Fibroblast of villous mesenchyme (primary cell): ENCODE measurements around the gene IFIT1B. TPM values are rescaled to one million over a fixed set of nuclear protein-coding genes. Genes with fewer than 3 reads are reported as not detected.
A peak's percentile ranks its signal among the peaks of the same experiment; 100 is the strongest.

ENCODE experiments used
- DNase-seq: peaks from one replicate; pipeline ENCODE4 v3.0.0-alpha.2; 2010; ENCODE audit warnings: low read depth
- H3K4me3 ChIP-seq: 2 replicates; pipeline ENCODE4 v1.5.1; 2011; ENCODE audit warnings: low read depth, mild to moderate bottlenecking, low read length
- total RNA-seq: library from RNA; depleted of rRNA; stranded (reverse); fragments of >200 nt; gene quantifications from 2 replicates; pipeline ENCODE4 v1.2.3, GENCODE V29; 2012
- TF ChIP-seq, protein P1 (sequence below): IDR thresholded peaks from 2 replicates; pipeline ENCODE4 v1.5.1; 2012; ENCODE audit warnings: low read depth, mild to moderate bottlenecking, low read length; ENCODE audit not compliant: insufficient read depth

The IFIT1B gene
- total RNA-seq, 1 donor, result under 0.01 TPM

- peak overlapping the region; percentile 75 for H3K4me3 ChIP-seq
- TF ChIP-seq, protein P1, sequence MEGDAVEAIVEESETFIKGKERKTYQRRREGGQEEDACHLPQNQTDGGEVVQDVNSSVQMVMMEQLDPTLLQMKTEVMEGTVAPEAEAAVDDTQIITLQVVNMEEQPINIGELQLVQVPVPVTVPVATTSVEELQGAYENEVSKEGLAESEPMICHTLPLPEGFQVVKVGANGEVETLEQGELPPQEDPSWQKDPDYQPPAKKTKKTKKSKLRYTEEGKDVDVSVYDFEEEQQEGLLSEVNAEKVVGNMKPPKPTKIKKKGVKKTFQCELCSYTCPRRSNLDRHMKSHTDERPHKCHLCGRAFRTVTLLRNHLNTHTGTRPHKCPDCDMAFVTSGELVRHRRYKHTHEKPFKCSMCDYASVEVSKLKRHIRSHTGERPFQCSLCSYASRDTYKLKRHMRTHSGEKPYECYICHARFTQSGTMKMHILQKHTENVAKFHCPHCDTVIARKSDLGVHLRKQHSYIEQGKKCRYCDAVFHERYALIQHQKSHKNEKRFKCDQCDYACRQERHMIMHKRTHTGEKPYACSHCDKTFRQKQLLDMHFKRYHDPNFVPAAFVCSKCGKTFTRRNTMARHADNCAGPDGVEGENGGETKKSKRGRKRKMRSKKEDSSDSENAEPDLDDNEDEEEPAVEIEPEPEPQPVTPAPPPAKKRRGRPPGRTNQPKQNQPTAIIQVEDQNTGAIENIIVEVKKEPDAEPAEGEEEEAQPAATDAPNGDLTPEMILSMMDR, result no peak
- peak; percentile 53 for DNase-seq
Measured at GRCh38 chr10:89414879-89415821, 37.3 kb downstream of the IFIT1B start.

GRCh38 chr10:89416465-89416864 is 38.6 kb downstream of the IFIT1B start:
- peak; percentile 50 for DNase-seq
- no peak overlapping the region for H3K4me3 ChIP-seq
- TF ChIP-seq, protein P1, result no peak

GRCh38 chr10:89419548-89419947 is 41.7 kb downstream of the IFIT1B start:
- DNase-seq, result peak; percentile 50
- H3K4me3 ChIP-seq, result peak overlapping the region; percentile 31
- TF ChIP-seq, protein P1, result peak; percentile 65

DNA sequence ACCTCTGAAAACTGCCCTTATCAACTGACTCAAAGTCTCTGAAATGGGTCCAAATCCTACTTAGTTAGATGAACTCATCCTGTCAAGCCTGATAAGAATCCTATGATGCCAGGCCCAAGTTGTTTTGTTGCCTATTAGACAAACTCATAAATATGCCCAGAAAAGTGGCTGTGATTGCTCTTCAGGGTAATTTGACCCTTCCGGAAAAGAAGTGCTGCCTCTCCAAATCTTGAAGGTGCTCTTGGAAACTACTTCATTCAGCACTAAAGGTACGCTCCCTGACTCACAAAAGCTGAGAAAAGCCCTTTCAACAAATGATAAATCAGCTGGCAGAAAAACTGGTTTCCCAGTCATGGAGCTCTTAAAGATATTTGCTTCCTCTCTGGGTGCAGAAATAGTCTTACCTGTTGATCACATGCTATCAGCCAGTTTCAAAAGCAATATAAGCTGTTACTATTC is 43.2 kb downstream of the IFIT1B start:
- no peak overlapping the region for H3K4me3 ChIP-seq
- DNase-seq, result no peak
- TF ChIP-seq, protein P1, result no peak

- H3K4me3 ChIP-seq, result no peak overlapping the region
- DNase-seq, result no peak
- TF ChIP-seq, protein P1, result no peak
Measured at GRCh38 chr10:89425000-89425399, 47.1 kb downstream of the IFIT1B start.

- peak; percentile 76 for DNase-seq
- TF ChIP-seq, protein P1, result peak; percentile 81
- no peak overlapping the region for H3K4me3 ChIP-seq
Measured at GRCh38 chr10:89426230-89426868, 48.5 kb downstream of the IFIT1B start.
